SK-N-SH (cell line): Measurements from ENCODE around the gene BTBD7. TPM values are rescaled to one million over a fixed set of nuclear protein-coding genes. Genes with fewer than 3 reads are reported as not detected.

Experiments used
- CTCF ChIA-PET: fragments of 300-600, 350-600 bp; formaldehyde crosslinking; extraction: SDS; loops from one replicate; lab custom pipeline; 2021; lab: Yijun Ruan, JAX
- POLR2A ChIA-PET: fragments of 350-600 bp; sonication (Branson Sonifier 250); formaldehyde crosslinking; extraction: SDS; loops from one replicate; lab custom pipeline; 2020; ENCODE audit warnings: antibody characterized with exemption, inconsistent platforms; lab: Yijun Ruan, JAX
- DNase-seq: peaks from one replicate; pipeline ENCODE4 v3.0.0; 2012
- H2AFZ ChIP-seq: fragments of 200-600 bp; sonication (generic); 2 replicates; pipeline ENCODE4 v1.8.1; 2016; ENCODE audit warnings: antibody characterized with exemption, mild to moderate bottlenecking, low read depth
- H3F3A ChIP-seq: fragments of 200-600 bp; sonication (generic); replicated peaks from 2 replicates; pipeline ENCODE3; 2016; ENCODE audit warnings: antibody characterized with exemption, mild to moderate bottlenecking; ENCODE audit not compliant: insufficient read depth
- H3K27ac ChIP-seq, 2 experiments: fragments of 200-500 bp in 1 of 2; fragments of 200-600 bp in 1 of 2; sonication (Bioruptor generic) in 1 of 2; sonication (generic), shearing (Covaris generic) in 1 of 2; 2 replicates each; pipeline versions ENCODE4 v1.5.1 to v1.6.1; 2014 to 2016; ENCODE audit warnings: low read depth in 2 of 2, inconsistent platforms in 1 of 2, low read length in 1 of 2, mild to moderate bottlenecking in 1 of 2, mixed read lengths in 1 of 2
- H3K27me3 ChIP-seq: fragments of 200-600 bp; sonication (generic), shearing (Covaris generic); 2 replicates; pipeline ENCODE4 v1.6.1; 2016; ENCODE audit warnings: mixed run types; ENCODE audit not compliant: insufficient read depth
- H3K36me3 ChIP-seq, 2 experiments: fragments of 200-500 bp in 1 of 2; fragments of 200-600 bp in 1 of 2; sonication (Bioruptor generic) in 1 of 2; sonication (generic) in 1 of 2; replicated peaks in 1 of 2; 2 replicates each; pipeline versions ENCODE3 to v1.5.1; 2014 to 2016; ENCODE audit warnings: low read length in 1 of 2, mild to moderate bottlenecking in 1 of 2; ENCODE audit not compliant: insufficient read depth in 2 of 2, control insufficient read depth in 1 of 2
- H3K4me1 ChIP-seq, 2 experiments: fragments of 200-500 bp in 1 of 2; fragments of 200-600 bp in 1 of 2; sonication (Bioruptor generic) in 1 of 2; sonication (generic), shearing (Covaris generic) in 1 of 2; 2 replicates each; pipeline versions ENCODE4 v1.5.1 to v1.6.1; 2014 to 2016; ENCODE audit warnings: low read depth in 1 of 2, low read length in 1 of 2, mixed run types in 1 of 2; ENCODE audit not compliant: insufficient read depth in 2 of 2, control insufficient read depth in 1 of 2
- H3K4me2 ChIP-seq: fragments of 200-600 bp; sonication (generic), shearing (Covaris generic); 2 replicates; pipeline ENCODE4 v1.6.1; 2017; ENCODE audit warnings: mixed run types
- H3K4me3 ChIP-seq, 2 experiments: fragments of 200-500 bp in 1 of 2; fragments of 200-600 bp in 1 of 2; sonication (Bioruptor generic) in 1 of 2; sonication (generic), shearing (Covaris generic) in 1 of 2; 2 replicates each; pipeline versions ENCODE4 v1.5.1 to v1.8.1; 2014 to 2016; ENCODE audit warnings: low read depth in 2 of 2, inconsistent platforms in 1 of 2, low read length in 1 of 2, mild to moderate bottlenecking in 1 of 2, mixed read lengths in 1 of 2, moderate library complexity in 1 of 2
- H3K79me2 ChIP-seq: fragments of 200-600 bp; sonication (generic); 2 replicates; pipeline ENCODE4 v1.8.1; 2017; ENCODE audit warnings: mild to moderate bottlenecking; ENCODE audit not compliant: insufficient read depth
- H3K9ac ChIP-seq: fragments of 200-600 bp; sonication (generic); 2 replicates; pipeline ENCODE4 v1.6.1; 2017; ENCODE audit warnings: mixed run types
- H3K9me2 ChIP-seq: fragments of 200-600 bp; sonication (generic); 2 replicates; pipeline ENCODE4 v1.6.1; 2017; ENCODE audit warnings: mixed run types
- H3K9me3 ChIP-seq: fragments of 200-600 bp; sonication (generic); 2 replicates; pipeline ENCODE4 v1.6.1; 2017; ENCODE audit warnings: mixed run types, mild to moderate bottlenecking, moderate library complexity
- H4K20me1 ChIP-seq: fragments of 200-600 bp; sonication (generic); 2 replicates; pipeline ENCODE4 v1.6.1; 2017; ENCODE audit warnings: mild to moderate bottlenecking, mixed run types; ENCODE audit not compliant: insufficient read depth
- CHD2 ChIP-seq: fragments of 150-350 bp; IDR thresholded peaks from 2 replicates; pipeline ENCODE4 v1.6.1; 2018; ENCODE audit warnings: low read length; ENCODE audit not compliant: partially characterized antibody
- JUND ChIP-seq: IDR thresholded peaks from 2 replicates; pipeline ENCODE4 v1.4.0; 2012
- POLR2AphosphoS5 ChIP-seq: IDR thresholded peaks from 2 replicates; pipeline ENCODE4 v1.6.1; 2012; ENCODE audit warnings: low read depth, low read length
- RFX5 ChIP-seq: IDR thresholded peaks from 2 replicates; pipeline ENCODE4 v1.6.1; 2012; ENCODE audit warnings: mild to moderate bottlenecking, improper control_type of control experiment, low read length
- TCF12 ChIP-seq: IDR thresholded peaks from 2 replicates; pipeline ENCODE4 v1.4.0; 2012
- WGBS: methylation state at CpG from one replicate; pipeline ENCODE4 v1.1.6; 2017; ENCODE audit warnings: low lambda C conversion rate; 5-methylcytosine and 5-hydroxymethylcytosine counted together
- polyA plus RNA-seq, 3 experiments: library from polyadenylated mRNA; depleted of rRNA; stranded (reverse); fragments of >200 nt; gene quantifications; 2 replicates each; pipeline ENCODE4 v1.2.3, GENCODE V29; 2012
- TF ChIP-seq, protein P1 (sequence below): fragments of 200-600 bp; sonication (generic); IDR thresholded peaks from 2 replicates; pipeline ENCODE4 v1.6.1; 2017; ENCODE audit warnings: antibody characterized with exemption, mild to moderate bottlenecking, moderate library complexity
- TF ChIP-seq, protein P2 (sequence below): fragments of 150-350 bp; IDR thresholded peaks from 2 replicates; pipeline ENCODE4 v1.6.1; 2016; ENCODE audit warnings: mild to moderate bottlenecking, low read depth, low read length

The BTBD7 gene
- polyA plus RNA-seq, 1 of the 3 experiments (the other 2 are of a cell fraction): 8.6 TPM

DNA sequence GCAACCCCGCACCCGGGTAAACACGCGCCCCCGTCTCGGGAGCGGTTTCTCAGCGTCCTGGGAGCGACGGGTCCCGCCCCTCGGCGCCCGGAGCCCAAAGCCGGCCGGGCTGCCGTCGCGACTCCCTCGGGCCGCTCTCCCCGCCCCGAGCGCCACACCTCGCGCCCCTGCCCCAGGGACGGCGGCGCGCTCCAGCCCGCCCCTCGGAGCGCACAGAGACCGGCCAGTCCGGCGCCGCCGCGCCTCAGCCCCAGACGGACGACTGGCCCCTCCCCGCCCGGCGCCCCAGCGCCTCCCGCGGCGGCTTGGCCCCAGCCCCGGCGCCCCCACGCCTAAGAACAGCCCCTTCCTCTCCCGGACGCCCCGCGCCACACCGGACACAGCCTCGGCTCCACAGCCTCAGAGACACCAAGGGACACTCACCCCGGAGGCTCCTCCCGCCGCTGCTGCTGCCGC, 411 bp downstream of the BTBD7 start:
- no peak for TF ChIP-seq JUND
- peak; percentile 9; the same call in 1 of the 2 replicates for TF ChIP-seq POLR2AphosphoS5
- Histone ChIP-seq H3K9me3 (no peaks in the 10 kb centered on the region), H3K9me2 (no peaks in the 10 kb centered on the region), H3K27me3 (no peaks in the 10 kb centered on the region), H2AFZ (peak overlapping the region; percentile 91; the same call in 1 of the 2 replicates), H3K36me3 (no peaks in the 10 kb centered on the region), H3K4me2 (peak overlapping the region; percentile 89), H3K79me2 (peaks cover 54% of the 10 kb centered on the region), H3F3A (no peaks in the 10 kb centered on the region), H3K4me1 (peaks cover 0 to 19% of the 10 kb centered on the region in 2 experiments; a peak in 3 of 4 replicates), H3K4me3 (peak overlapping the region; percentile 84 to 89), H3K27ac (peak overlapping the region; percentile 89 to 90), H3K9ac (peak overlapping the region; percentile 92), H4K20me1 (peaks cover 40% of the 10 kb centered on the region)
- CTCF ChIA-PET: no interaction called here
- peak; percentile 85 for DNase-seq
- WGBS: 0% methylated on average over 3 of the region's 61 CpGs
- POLR2A ChIA-PET: no interaction called here

DNA sequence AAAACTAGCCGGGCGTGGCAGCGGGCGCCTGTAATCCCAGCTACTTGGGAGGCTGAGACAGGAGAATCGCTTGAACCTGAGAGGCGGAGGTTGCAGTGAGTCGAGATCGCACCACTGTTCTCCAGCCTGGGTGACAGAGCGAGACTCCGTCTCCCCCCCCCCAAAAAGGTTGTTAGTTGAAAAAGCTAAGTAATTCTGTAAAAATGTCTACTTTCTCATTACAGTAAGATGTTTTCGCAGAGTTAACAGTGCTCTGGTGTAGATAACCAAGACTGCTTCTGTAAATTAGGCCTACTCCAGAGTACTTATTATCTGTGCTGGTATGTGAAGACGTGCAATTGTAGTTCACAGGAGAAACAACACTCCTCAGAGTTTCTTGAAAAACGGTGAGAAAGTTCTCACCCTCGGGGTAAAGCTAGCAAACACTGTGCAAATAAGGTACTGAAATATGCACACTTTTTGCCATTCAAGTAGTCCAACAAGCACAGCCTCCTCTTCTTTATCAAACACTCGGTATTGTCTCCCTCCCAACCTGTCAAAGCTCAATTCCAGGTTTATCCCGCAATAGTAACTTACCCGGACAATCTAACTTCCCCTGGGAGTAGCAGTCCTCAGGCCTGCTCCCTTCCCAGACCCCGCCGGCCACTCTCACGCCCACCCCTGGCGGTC, 974 bp downstream of the BTBD7 start:
- Histone ChIP-seq H3K27me3 (no peaks in the 10 kb centered on the region), H3K79me2 (peaks cover 59% of the 10 kb centered on the region), H3K9ac (peak overlapping the region; percentile 92), H2AFZ (0 out of 2 replicates have a peak overlapping the region, but pooled peaks have one; percentile 56), H3K27ac (peak overlapping the region; percentile 89 to 90), H3K9me2 (no peaks in the 10 kb centered on the region), H3K4me2 (peak overlapping the region; percentile 89), H3F3A (no peaks in the 10 kb centered on the region), H3K4me1 (peaks cover 0 to 19% of the 10 kb centered on the region in 2 experiments; a peak in 3 of 4 replicates), H4K20me1 (peaks cover 44% of the 10 kb centered on the region), H3K4me3 (peak overlapping the region; percentile 84 to 89), H3K36me3 (no peaks in the 10 kb centered on the region), H3K9me3 (no peaks in the 10 kb centered on the region)
- CTCF ChIA-PET: interaction anchor here (0.7 to 1.1 kb wide), 4 partner anchors 12 to 125 kb away, joined by 3 to 4 read pairs (median 3); partner anchors contain the start of genes GON7 and UBR7
- no peak for DNase-seq
- TF ChIP-seq, protein P1, sequence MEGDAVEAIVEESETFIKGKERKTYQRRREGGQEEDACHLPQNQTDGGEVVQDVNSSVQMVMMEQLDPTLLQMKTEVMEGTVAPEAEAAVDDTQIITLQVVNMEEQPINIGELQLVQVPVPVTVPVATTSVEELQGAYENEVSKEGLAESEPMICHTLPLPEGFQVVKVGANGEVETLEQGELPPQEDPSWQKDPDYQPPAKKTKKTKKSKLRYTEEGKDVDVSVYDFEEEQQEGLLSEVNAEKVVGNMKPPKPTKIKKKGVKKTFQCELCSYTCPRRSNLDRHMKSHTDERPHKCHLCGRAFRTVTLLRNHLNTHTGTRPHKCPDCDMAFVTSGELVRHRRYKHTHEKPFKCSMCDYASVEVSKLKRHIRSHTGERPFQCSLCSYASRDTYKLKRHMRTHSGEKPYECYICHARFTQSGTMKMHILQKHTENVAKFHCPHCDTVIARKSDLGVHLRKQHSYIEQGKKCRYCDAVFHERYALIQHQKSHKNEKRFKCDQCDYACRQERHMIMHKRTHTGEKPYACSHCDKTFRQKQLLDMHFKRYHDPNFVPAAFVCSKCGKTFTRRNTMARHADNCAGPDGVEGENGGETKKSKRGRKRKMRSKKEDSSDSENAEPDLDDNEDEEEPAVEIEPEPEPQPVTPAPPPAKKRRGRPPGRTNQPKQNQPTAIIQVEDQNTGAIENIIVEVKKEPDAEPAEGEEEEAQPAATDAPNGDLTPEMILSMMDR: 0 out of 2 replicates have a peak, but pooled peaks have one; percentile 13
- TF ChIP-seq CHD2: no peak
- POLR2A ChIA-PET: interaction anchor here (0.6 kb wide), 1 partner anchor 211 kb away, joined by 4 read pairs; no protein-coding TSS in a partner anchor
- 27% methylated on average over 16 of the region's 21 CpGs for WGBS

DNA sequence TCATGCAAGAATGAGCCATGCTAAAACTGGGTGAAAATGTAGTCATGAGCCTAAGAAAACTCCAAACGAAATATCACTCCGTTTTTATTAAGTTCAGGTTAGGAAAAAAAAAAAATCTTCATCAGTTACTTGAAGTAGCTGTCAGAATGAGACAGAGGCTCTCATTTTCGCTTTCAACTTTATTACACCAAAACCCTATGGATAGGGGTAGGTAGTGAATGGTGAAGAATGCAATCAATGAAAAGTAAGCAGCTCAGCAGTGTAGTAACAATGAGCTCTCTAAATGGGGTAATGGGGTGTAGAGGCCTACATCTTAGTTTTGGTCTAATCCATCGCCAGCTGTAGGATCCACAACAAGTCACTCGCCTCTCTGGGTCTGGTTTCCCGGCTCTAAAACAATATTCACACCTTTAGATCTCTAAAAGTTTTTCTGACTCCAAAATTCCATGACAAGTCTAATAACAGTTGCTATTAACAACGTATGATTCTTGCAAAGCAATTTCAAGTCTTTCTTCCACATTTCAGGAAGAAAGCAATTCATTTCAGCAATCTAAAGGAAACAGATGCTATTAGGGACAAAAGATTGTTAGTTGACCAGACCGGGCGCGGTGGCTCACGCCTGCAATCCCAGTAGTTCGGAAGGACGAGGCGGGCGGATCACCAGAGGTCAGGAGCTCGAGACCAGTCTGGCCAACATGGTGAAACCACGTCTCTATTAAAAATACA, 1.7 kb downstream of the BTBD7 start:
- H3K9me3 ChIP-seq: no peaks in the 10 kb centered on the region
- peak overlapping the region; percentile 92; the same call in 1 of the 2 replicates for H3K9ac ChIP-seq
- H3K27ac ChIP-seq: peak overlapping the region in 1 of 2 experiments; percentile 89; a peak in 1 of 4 replicates
- H3K27me3 ChIP-seq: no peaks in the 10 kb centered on the region
- TF ChIP-seq RFX5: no peak
- TF ChIP-seq, protein P2, sequence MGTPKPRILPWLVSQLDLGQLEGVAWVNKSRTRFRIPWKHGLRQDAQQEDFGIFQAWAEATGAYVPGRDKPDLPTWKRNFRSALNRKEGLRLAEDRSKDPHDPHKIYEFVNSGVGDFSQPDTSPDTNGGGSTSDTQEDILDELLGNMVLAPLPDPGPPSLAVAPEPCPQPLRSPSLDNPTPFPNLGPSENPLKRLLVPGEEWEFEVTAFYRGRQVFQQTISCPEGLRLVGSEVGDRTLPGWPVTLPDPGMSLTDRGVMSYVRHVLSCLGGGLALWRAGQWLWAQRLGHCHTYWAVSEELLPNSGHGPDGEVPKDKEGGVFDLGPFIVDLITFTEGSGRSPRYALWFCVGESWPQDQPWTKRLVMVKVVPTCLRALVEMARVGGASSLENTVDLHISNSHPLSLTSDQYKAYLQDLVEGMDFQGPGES: no peak
- no peak for TF ChIP-seq TCF12
- peak overlapping the region; percentile 84 to 89 for H3K4me3 ChIP-seq
- H3K79me2 ChIP-seq: peaks cover 66% of the 10 kb centered on the region
- H3K36me3 ChIP-seq: no peaks in the 10 kb centered on the region
- POLR2A ChIA-PET: interaction anchor here (0.5 kb wide), 1 partner anchor 18 kb away, joined by 4 read pairs; no protein-coding TSS in a partner anchor
- H3K9me2 ChIP-seq: no peaks in the 10 kb centered on the region
- peaks cover 50% of the 10 kb centered on the region for H4K20me1 ChIP-seq
- H3F3A ChIP-seq: no peaks in the 10 kb centered on the region
- CTCF ChIA-PET: interaction anchor here (0.7 to 1.1 kb wide), 4 partner anchors 13 to 124 kb away, joined by 3 to 4 read pairs (median 3); partner anchors contain the start of genes GON7 and UBR7
- peaks cover 0 to 19% of the 10 kb centered on the region in 2 experiments; a peak in 3 of 4 replicates for H3K4me1 ChIP-seq
- peak overlapping the region; percentile 89 for H3K4me2 ChIP-seq
- DNase-seq: no peak
- whole genome bisulfite sequencing: 69% methylated on average over 17 of the region's 17 CpGs
- H2AFZ ChIP-seq: no peak overlapping the region
